ENCODE measurements around the gene ZGPAT. TPM values are rescaled to one million over a fixed set of nuclear protein-coding genes. Genes with fewer than 3 reads are reported as not detected.

ZGPAT gene
- total RNA-seq, 1 experiment from 2014 or later = 28.3 TPM

GRCh38 chr20:63696628-63697356 is 11.0 kb upstream of the ZGPAT start, which contains the start of gene TNFRSF6B:
TSS of gene TNFRSF6B (plus strand) at chr20:63696652. CDS start at chr20:63696768, 116 bp downstream.
- DNase-seq (ENCODE audit: low spot score) = no peak
- intact Hi-C loops (cut with micrococcal nuclease; ENCODE audit: unreplicated experiment) = no loop called here
- Histone ChIP-seq H3K4me1 (ENCODE audit: insufficient read depth, low read length, poor library complexity, severe bottlenecking) (peaks cover 16% of the 10 kb centered on the region), H3K36me3 (ENCODE audit: insufficient read depth, low read length, poor library complexity, severe bottlenecking) (peaks cover 10% of the 10 kb centered on the region), H3K4me3 (ENCODE audit: low read depth, low read length, poor library complexity, severe bottlenecking) (no peak within 1 kb of the TSS), H3K27me3 (replicated peaks; ENCODE audit: insufficient read depth, low read depth, low read length, poor library complexity) (no peaks in the 10 kb centered on the region), H3K27ac (ENCODE audit: low read depth, low read length, poor library complexity, severe bottlenecking) (no peak within 1 kb of the TSS), H3K9me3 (ENCODE audit: low read depth, low read length, poor library complexity, severe bottlenecking) (no peaks in the 10 kb centered on the region)
- no peak for TF ChIP-seq EZH2 (IDR thresholded peaks at IDR 0.05; ENCODE audit: borderline replicate concordance, low read depth, low read length, poor library complexity, severe bottlenecking)
- TF ChIP-seq CTCF (conservative IDR thresholded peaks at IDR 0.05; ENCODE audit: low read depth, low read length) = no peak
- no TSS peak for BruUV-seq (replicated peaks)
- ChIA-PET POLR2A (ENCODE audit: low non-redundant PET) (interaction anchor here (0.6 kb wide), 1 partner anchor 123 kb away, joined by 3 read pairs; the partner anchor contains the start of gene HELZ2), CTCF (no interaction called here)

GRCh38 chr20:63697357-63697867 is 10.4 kb upstream of the ZGPAT start:
- TF ChIP-seq CTCF (conservative IDR thresholded peaks at IDR 0.05; ENCODE audit: low read depth, low read length) = no peak
- TF ChIP-seq EZH2 (IDR thresholded peaks at IDR 0.05; ENCODE audit: borderline replicate concordance, low read depth, low read length, poor library complexity, severe bottlenecking) = no peak
- no peak for DNase-seq (ENCODE audit: low spot score)
- ChIA-PET POLR2A (ENCODE audit: low non-redundant PET) (no interaction called here), CTCF (no interaction called here)
- peaks cover 10% of the 10 kb centered on the region for H3K36me3 ChIP-seq (ENCODE audit: insufficient read depth, low read length, poor library complexity, severe bottlenecking)
- no peaks in the 10 kb centered on the region for H3K9me3 ChIP-seq (ENCODE audit: low read depth, low read length, poor library complexity, severe bottlenecking)
- intact Hi-C loops (cut with micrococcal nuclease; ENCODE audit: unreplicated experiment) = no loop called here
- H3K27me3 ChIP-seq (replicated peaks; ENCODE audit: insufficient read depth, low read depth, low read length, poor library complexity) = no peaks in the 10 kb centered on the region
- H3K27ac ChIP-seq (ENCODE audit: low read depth, low read length, poor library complexity, severe bottlenecking) = no peak overlapping the region
- H3K4me1 ChIP-seq (ENCODE audit: insufficient read depth, low read length, poor library complexity, severe bottlenecking) = peaks cover 16% of the 10 kb centered on the region
- no peak overlapping the region for H3K4me3 ChIP-seq (ENCODE audit: low read depth, low read length, poor library complexity, severe bottlenecking)
- no TSS peak for BruUV-seq (replicated peaks)

GRCh38 chr20:63697868-63698545 is 9.8 kb upstream of the ZGPAT start:
- Histone ChIP-seq H3K27ac (ENCODE audit: low read depth, low read length, poor library complexity, severe bottlenecking) (no peak overlapping the region), H3K4me1 (ENCODE audit: insufficient read depth, low read length, poor library complexity, severe bottlenecking) (peaks cover 16% of the 10 kb centered on the region), H3K27me3 (replicated peaks; ENCODE audit: insufficient read depth, low read depth, low read length, poor library complexity) (no peaks in the 10 kb centered on the region), H3K4me3 (ENCODE audit: low read depth, low read length, poor library complexity, severe bottlenecking) (no peak overlapping the region), H3K36me3 (ENCODE audit: insufficient read depth, low read length, poor library complexity, severe bottlenecking) (peaks cover 10% of the 10 kb centered on the region), H3K9me3 (ENCODE audit: low read depth, low read length, poor library complexity, severe bottlenecking) (no peaks in the 10 kb centered on the region)
- ChIA-PET CTCF (no interaction called here), POLR2A (ENCODE audit: low non-redundant PET) (interaction anchor here (0.7 kb wide), 1 partner anchor 275 kb away, joined by 3 read pairs; no protein-coding TSS in a partner anchor)
- TF ChIP-seq CTCF (conservative IDR thresholded peaks at IDR 0.05; ENCODE audit: low read depth, low read length) (no peak), EZH2 (IDR thresholded peaks at IDR 0.05; ENCODE audit: borderline replicate concordance, low read depth, low read length, poor library complexity, severe bottlenecking) (no peak)
- BruUV-seq (replicated peaks) = no TSS peak
- intact Hi-C loops (cut with micrococcal nuclease; ENCODE audit: unreplicated experiment) = no loop called here
- DNase-seq (ENCODE audit: low spot score) = no peak
